ENCODE measurements around the gene ASIC2. TPM values are rescaled to one million over a fixed set of nuclear protein-coding genes. Genes with fewer than 3 reads are reported as not detected.
A peak's percentile ranks its signal among the peaks of the same experiment; 100 is the strongest.

Gene ASIC2
- total RNA-seq, 1 donor = not detected

DNA sequence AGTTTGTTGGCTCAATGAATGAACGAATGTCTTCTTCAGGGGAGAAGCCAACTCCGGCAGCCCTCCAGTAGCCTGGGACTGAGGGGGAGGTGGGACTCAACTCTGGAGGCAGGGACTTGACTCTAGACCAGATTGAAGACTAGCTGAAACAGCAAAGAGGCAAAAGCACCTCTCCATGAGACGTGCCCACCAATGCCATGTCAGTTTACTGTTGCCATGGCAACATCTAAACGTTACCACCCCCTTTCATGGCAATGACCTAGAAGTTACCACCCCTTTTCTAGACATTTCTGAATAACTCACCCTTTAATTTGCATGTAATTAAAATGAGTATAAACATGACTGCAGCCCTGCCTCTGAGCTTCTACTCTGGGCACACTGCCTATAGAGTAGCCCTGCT is 91.8 kb downstream of the ASIC2 start:
- H3K9me3 ChIP-seq (ENCODE audit: low read depth, low read length) = no peaks in the 10 kb centered on the region

DNA sequence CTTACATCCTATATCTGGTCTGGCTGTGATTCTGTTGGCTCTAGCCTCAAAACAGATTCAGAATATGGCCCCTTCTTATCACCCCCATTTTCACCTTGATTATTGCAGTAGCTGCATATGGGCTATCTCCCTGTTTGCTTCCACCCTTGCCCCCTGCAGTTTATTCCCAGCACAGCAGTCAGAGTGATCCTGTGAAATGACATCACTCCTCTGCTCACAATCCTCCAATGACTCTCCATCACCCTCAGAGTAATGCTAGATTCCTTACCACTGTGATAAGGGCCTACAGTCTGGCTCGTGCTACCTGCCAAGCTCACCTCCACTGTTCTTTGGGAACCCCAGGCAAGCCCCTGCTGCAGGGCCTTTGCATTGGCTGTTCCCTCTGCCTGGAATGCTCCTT is 92.5 kb downstream of the ASIC2 start:
- H3K4me2 ChIP-seq (ENCODE audit: insufficient read depth, low read length) = no peak overlapping the region
- no peak overlapping the region for H3K27ac ChIP-seq (ENCODE audit: low read depth, low read length)
- no peaks in the 10 kb centered on the region for H3K27me3 ChIP-seq (ENCODE audit: insufficient read depth, low read length)
- H2AFZ ChIP-seq (ENCODE audit: low read length) = no peak overlapping the region
- H4K20me1 ChIP-seq (ENCODE audit: insufficient read depth, low read length) = no peaks in the 10 kb centered on the region
- TF ChIP-seq CTCF (IDR thresholded peaks at IDR 0.05; ENCODE audit: extremely low read depth, low read depth, low read length) = no peak
- no peaks in the 10 kb centered on the region for H3K36me3 ChIP-seq (ENCODE audit: insufficient read depth, low read length)
- no peak for DNase-seq (ENCODE audit: insufficient read length, low spot score, missing footprints)
- no peaks in the 10 kb centered on the region for H3K9me3 ChIP-seq (ENCODE audit: low read depth, low read length)
- no peaks in the 10 kb centered on the region for H3K4me1 ChIP-seq (ENCODE audit: insufficient read depth, low read length)
- no peak overlapping the region for H3K4me3 ChIP-seq (ENCODE audit: insufficient read depth, low read length)
- H3K79me2 ChIP-seq (ENCODE audit: insufficient read depth, low read length) = no peaks in the 10 kb centered on the region

More for the DNA sequence above, 91.8 kb downstream of the ASIC2 start:
- no peak overlapping the region for H2AFZ ChIP-seq (ENCODE audit: low read length)
- no peak overlapping the region for H3K4me2 ChIP-seq (ENCODE audit: insufficient read depth, low read length)
- H3K4me1 ChIP-seq (ENCODE audit: insufficient read depth, low read length) = no peaks in the 10 kb centered on the region
- no peaks in the 10 kb centered on the region for H4K20me1 ChIP-seq (ENCODE audit: insufficient read depth, low read length)
- H3K27me3 ChIP-seq (ENCODE audit: insufficient read depth, low read length) = no peaks in the 10 kb centered on the region
- H3K4me3 ChIP-seq (ENCODE audit: insufficient read depth, low read length) = no peak overlapping the region
- no peak for DNase-seq (ENCODE audit: insufficient read length, low spot score, missing footprints)
- no peak for TF ChIP-seq CTCF (IDR thresholded peaks at IDR 0.05; ENCODE audit: extremely low read depth, low read depth, low read length)
- no peaks in the 10 kb centered on the region for H3K36me3 ChIP-seq (ENCODE audit: insufficient read depth, low read length)
- no peaks in the 10 kb centered on the region for H3K79me2 ChIP-seq (ENCODE audit: insufficient read depth, low read length)
- no peak overlapping the region for H3K27ac ChIP-seq (ENCODE audit: low read depth, low read length)

DNA sequence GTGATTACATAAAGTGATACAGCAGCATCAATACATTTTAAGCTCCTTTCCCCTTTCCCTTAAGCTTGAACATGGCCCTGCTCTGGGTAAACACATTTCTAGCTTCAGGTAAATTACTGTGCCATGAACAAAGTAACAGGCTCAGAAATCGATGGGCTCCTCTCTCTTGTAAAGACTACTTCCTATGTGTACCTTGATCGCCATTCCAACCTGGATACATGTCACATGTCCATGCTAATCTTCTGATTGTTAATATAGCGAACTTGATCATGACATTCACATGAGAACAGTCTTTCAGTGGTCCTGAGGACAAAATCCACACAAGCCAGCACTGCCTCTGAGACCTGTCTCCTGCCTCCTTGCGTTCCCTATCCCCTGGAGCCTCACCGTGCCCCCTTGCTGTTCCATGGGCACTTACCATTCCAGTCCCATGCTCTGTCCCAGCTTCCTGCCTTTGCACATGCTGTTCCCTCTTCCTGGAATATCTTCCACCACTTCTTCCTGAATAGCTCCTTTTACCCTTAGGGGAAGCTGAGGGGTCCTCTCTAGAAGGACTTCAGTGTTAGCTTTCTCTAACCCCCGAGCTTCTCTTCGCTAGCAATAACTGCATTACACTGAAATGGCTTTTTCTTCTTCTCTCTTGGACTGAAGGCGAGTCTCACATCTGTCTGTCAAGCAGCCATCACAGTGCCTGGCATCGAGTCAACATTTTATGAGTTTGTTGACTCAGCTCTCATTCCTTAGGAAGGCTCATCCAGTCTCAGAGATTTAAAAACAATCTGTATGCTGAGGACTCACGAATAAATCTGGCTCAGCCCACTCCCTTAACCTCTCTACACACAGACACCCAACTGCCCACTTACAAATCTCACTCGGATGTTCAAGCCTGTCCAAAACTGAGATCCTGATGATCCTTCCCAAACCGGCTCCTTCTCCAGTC is 93.3 kb downstream of the ASIC2 start:
- no peaks in the 10 kb centered on the region for H4K20me1 ChIP-seq (ENCODE audit: insufficient read depth, low read length)
- no peak overlapping the region for H3K27ac ChIP-seq (ENCODE audit: low read depth, low read length)
- H3K27me3 ChIP-seq (ENCODE audit: insufficient read depth, low read length) = no peaks in the 10 kb centered on the region
- H3K4me2 ChIP-seq (ENCODE audit: insufficient read depth, low read length) = no peak overlapping the region
- TF ChIP-seq CTCF (IDR thresholded peaks at IDR 0.05; ENCODE audit: extremely low read depth, low read depth, low read length) = no peak
- no peak overlapping the region for H3K4me3 ChIP-seq (ENCODE audit: insufficient read depth, low read length)
- no peak overlapping the region for H2AFZ ChIP-seq (ENCODE audit: low read length)
- DNase-seq (ENCODE audit: insufficient read length, low spot score, missing footprints) = no peak
- no peaks in the 10 kb centered on the region for H3K4me1 ChIP-seq (ENCODE audit: insufficient read depth, low read length)
- H3K36me3 ChIP-seq (ENCODE audit: insufficient read depth, low read length) = no peaks in the 10 kb centered on the region
- no peaks in the 10 kb centered on the region for H3K9me3 ChIP-seq (ENCODE audit: low read depth, low read length)
- no peaks in the 10 kb centered on the region for H3K79me2 ChIP-seq (ENCODE audit: insufficient read depth, low read length)

DNA sequence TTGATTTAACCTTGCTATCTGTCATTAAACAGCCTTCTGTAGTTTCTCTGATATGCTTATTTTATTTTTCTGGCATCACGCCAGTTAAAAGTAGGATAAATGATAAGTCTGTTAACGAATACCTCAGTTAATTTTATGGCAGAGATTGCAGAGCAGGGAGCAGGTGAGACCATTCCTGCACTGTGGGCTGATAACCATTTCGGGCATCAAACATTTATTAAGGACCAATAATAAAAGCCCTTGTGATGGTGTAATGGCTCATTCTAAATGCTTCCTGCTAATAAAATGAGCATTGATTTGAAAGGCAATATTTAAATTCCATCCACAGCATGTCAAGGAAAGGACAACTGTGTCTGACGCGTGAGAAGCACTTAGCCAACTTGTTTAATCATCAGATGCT is 94.1 kb downstream of the ASIC2 start:
- H2AFZ ChIP-seq (ENCODE audit: low read length) = no peak overlapping the region
- peak; percentile 39 for DNase-seq (ENCODE audit: insufficient read length, low spot score, missing footprints)
- no peaks in the 10 kb centered on the region for H4K20me1 ChIP-seq (ENCODE audit: insufficient read depth, low read length)
- no peaks in the 10 kb centered on the region for H3K9me3 ChIP-seq (ENCODE audit: low read depth, low read length)
- H3K27me3 ChIP-seq (ENCODE audit: insufficient read depth, low read length) = no peaks in the 10 kb centered on the region
- no peaks in the 10 kb centered on the region for H3K4me1 ChIP-seq (ENCODE audit: insufficient read depth, low read length)
- H3K79me2 ChIP-seq (ENCODE audit: insufficient read depth, low read length) = no peaks in the 10 kb centered on the region
- TF ChIP-seq CTCF (IDR thresholded peaks at IDR 0.05; ENCODE audit: extremely low read depth, low read depth, low read length) = no peak
- no peak overlapping the region for H3K27ac ChIP-seq (ENCODE audit: low read depth, low read length)
- H3K4me2 ChIP-seq (ENCODE audit: insufficient read depth, low read length) = no peak overlapping the region
- no peak overlapping the region for H3K4me3 ChIP-seq (ENCODE audit: insufficient read depth, low read length)
- H3K36me3 ChIP-seq (ENCODE audit: insufficient read depth, low read length) = no peaks in the 10 kb centered on the region

Data from osteoblast (primary cell).